MCF 10A (cell line): ENCODE measurements around the gene ANKRD49. TPM values are rescaled to one million over a fixed set of nuclear protein-coding genes. Genes with fewer than 3 reads are reported as not detected.

Experiments used
- BruUV-seq: library from RNA; stranded (reverse); fragments of 400-500 nt; replicated peaks from 2 replicates; lab custom pipeline; 2021; lab: Mats Ljungman, UMichigan
- CTCF ChIA-PET: fragments of 300-600 bp; sonication (Branson Sonifier 250); formaldehyde crosslinking; extraction: SDS; loops from one replicate; lab custom pipeline; 2021; ENCODE audit warnings: antibody characterized with exemption, inconsistent platforms; lab: Yijun Ruan, JAX
- POLR2A ChIA-PET: fragments of 300-600, 350-650 bp; sonication (Branson Sonifier 250); formaldehyde crosslinking; extraction: SDS; loops from one replicate; lab custom pipeline; 2020; ENCODE audit warnings: antibody characterized with exemption, inconsistent platforms; lab: Yijun Ruan, JAX
- DNase-seq: peaks from one replicate; pipeline ENCODE4 v3.0.0-alpha.2; 2018; ENCODE audit not compliant: unreplicated experiment
- H3K27ac Mint-ChIP-seq: one replicate; pipeline ENCODE4 v1.8.0; 2022; ENCODE audit warnings: mild to moderate bottlenecking, low read depth, mixed read lengths; ENCODE audit not compliant: unreplicated experiment
- H3K27me3 Mint-ChIP-seq: one replicate; pipeline ENCODE4 v1.8.0; 2022; ENCODE audit warnings: mixed read lengths; ENCODE audit not compliant: insufficient read depth, unreplicated experiment
- H3K36me3 Mint-ChIP-seq: one replicate; pipeline ENCODE4 v1.8.0; 2022; ENCODE audit warnings: mild to moderate bottlenecking, moderate library complexity, mixed read lengths; ENCODE audit not compliant: insufficient read depth, unreplicated experiment
- H3K4me1 Mint-ChIP-seq: one replicate; pipeline ENCODE4 v1.8.0; 2022; ENCODE audit warnings: mixed read lengths; ENCODE audit not compliant: insufficient read depth, unreplicated experiment
- H3K4me3 Mint-ChIP-seq: one replicate; pipeline ENCODE4 v1.8.0; 2022; ENCODE audit warnings: mild to moderate bottlenecking, moderate library complexity, mixed read lengths; ENCODE audit not compliant: unreplicated experiment
- H3K9me3 Mint-ChIP-seq: one replicate; pipeline ENCODE4 v1.8.0; 2022; ENCODE audit warnings: mixed read lengths; ENCODE audit not compliant: unreplicated experiment
- intact Hi-C: fragments of 100-400 bp; cut with micrococcal nuclease; formaldehyde crosslinking; loops from 2 replicates; pipeline ENCODE4 v1.14.1; 2022
- total RNA-seq: library from RNA; stranded (reverse); gene quantifications from 2 replicates; pipeline ENCODE4 v1.2.3, GENCODE V29; 2022
- TF ChIP-seq, protein P1 (sequence below): fragments of 200-600 bp; IDR thresholded peaks from one replicate; pipeline ENCODE4 v1.8.0; 2022; ENCODE audit warnings: antibody characterized with exemption, mild to moderate bottlenecking; ENCODE audit not compliant: unreplicated experiment

The ANKRD49 gene
- total RNA-seq, 1 experiment from 2014 or later: 9.7 TPM

GRCh38 chr11:94486068-94486467 is 7.7 kb upstream of the ANKRD49 start:
- Mint-ChIP-seq H3K36me3 (peaks cover 63% of the 10 kb centered on the region), H3K4me1 (peaks cover 5% of the 10 kb centered on the region), H3K27me3 (no peaks in the 10 kb centered on the region), H3K4me3 (no peak overlapping the region), H3K27ac (no peak overlapping the region), H3K9me3 (no peaks in the 10 kb centered on the region)
- ChIA-PET CTCF (interaction anchor here (0.7 to 0.8 kb wide), 2 partner anchors 29 to 1954 kb away, joined by 3 to 4 read pairs; no protein-coding TSS in a partner anchor), POLR2A (interaction anchor here (0.7 kb wide), 1 partner anchor 543 kb away, joined by 4 read pairs; no protein-coding TSS in a partner anchor)
- no TSS peak for BruUV-seq
- TF ChIP-seq, protein P1, sequence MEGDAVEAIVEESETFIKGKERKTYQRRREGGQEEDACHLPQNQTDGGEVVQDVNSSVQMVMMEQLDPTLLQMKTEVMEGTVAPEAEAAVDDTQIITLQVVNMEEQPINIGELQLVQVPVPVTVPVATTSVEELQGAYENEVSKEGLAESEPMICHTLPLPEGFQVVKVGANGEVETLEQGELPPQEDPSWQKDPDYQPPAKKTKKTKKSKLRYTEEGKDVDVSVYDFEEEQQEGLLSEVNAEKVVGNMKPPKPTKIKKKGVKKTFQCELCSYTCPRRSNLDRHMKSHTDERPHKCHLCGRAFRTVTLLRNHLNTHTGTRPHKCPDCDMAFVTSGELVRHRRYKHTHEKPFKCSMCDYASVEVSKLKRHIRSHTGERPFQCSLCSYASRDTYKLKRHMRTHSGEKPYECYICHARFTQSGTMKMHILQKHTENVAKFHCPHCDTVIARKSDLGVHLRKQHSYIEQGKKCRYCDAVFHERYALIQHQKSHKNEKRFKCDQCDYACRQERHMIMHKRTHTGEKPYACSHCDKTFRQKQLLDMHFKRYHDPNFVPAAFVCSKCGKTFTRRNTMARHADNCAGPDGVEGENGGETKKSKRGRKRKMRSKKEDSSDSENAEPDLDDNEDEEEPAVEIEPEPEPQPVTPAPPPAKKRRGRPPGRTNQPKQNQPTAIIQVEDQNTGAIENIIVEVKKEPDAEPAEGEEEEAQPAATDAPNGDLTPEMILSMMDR: no peak
- no peak for DNase-seq
- intact Hi-C loops: no loop called here

GRCh38 chr11:94494126-94494680 is 419 bp downstream of the ANKRD49 start:
- H3K27me3 Mint-ChIP-seq: no peaks in the 10 kb centered on the region
- no peaks in the 10 kb centered on the region for H3K9me3 Mint-ChIP-seq
- TSS peak; percentile 56 for BruUV-seq
- intact Hi-C loops: no loop called here
- ChIA-PET CTCF (interaction anchor here (0.6 kb wide), 1 partner anchor 399 kb away, joined by 3 read pairs; no protein-coding TSS in a partner anchor), POLR2A (interaction anchor here (0.6 to 2.2 kb wide), 11 partner anchors 11 to 755 kb away, joined by 3 to 7 read pairs (median 3); partner anchors contain the start of genes C11orf54 and TAF1D)
- no peaks in the 10 kb centered on the region for H3K4me1 Mint-ChIP-seq
- H3K36me3 Mint-ChIP-seq: peaks cover 31% of the 10 kb centered on the region
- TF ChIP-seq, protein P1: no peak
- H3K4me3 Mint-ChIP-seq: peak overlapping the region; percentile 94
- no peak for DNase-seq
- peak overlapping the region; percentile 96 for H3K27ac Mint-ChIP-seq

DNA sequence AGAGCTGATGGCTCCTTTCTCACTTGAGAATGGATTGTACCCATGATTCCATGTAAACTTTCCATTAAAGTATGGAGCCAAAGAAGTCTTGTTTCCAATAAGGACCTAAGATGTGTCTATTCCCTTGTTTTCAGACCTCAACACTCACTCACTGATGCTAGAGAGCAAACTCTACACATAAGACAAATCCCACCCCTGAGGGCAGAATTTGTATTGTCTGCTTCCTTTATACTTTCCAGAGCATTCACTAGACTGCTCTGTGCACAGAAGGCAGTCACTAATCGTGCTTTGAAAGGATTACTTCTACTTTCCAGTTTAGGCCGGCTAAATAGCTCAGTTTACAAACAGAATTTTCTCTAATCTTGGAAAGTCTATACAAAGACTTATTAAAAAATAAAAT is 6.4 kb downstream of the ANKRD49 start:
- Mint-ChIP-seq H3K9me3 (no peaks in the 10 kb centered on the region), H3K27ac (no peak overlapping the region), H3K4me1 (no peaks in the 10 kb centered on the region), H3K27me3 (no peaks in the 10 kb centered on the region), H3K4me3 (no peak overlapping the region), H3K36me3 (peaks cover 32% of the 10 kb centered on the region)
- ChIA-PET POLR2A (interaction anchor here (0.6 kb wide), 1 partner anchor 1460 kb away, joined by 3 read pairs; no protein-coding TSS in a partner anchor), CTCF (interaction anchor here (3.4 kb wide), 1 partner anchor 604 kb away, joined by 24 read pairs; no protein-coding TSS in a partner anchor)
- BruUV-seq: no TSS peak
- intact Hi-C loops: loop anchor here (5.0 kb wide), 1 partner anchor 1268 kb away; no protein-coding TSS in a partner anchor
- TF ChIP-seq, protein P1: no peak
- no peak for DNase-seq

DNA sequence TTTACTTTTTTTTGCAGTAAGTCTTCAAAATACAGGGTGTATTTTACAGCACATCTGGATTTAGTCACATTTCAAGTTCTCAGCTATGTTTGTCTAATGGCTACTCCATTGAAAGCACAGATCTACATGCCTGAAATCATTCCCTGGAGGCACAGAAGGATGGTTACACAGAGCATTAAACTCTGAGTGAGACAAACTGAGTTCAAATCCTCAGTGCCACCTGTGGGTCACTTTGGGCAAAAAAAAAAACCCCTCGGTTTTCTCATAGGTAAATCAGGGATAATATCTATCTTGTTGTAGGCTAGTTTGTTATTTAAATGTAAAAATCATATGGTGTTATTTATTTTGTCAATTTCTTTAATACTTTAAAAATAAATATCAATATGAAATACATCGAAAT is 7.7 kb downstream of the ANKRD49 start:
- TF ChIP-seq, protein P1: no peak
- intact Hi-C loops: loop anchor here (5.0 kb wide), 1 partner anchor 1269 kb away; no protein-coding TSS in a partner anchor
- Mint-ChIP-seq H3K36me3 (peaks cover 32% of the 10 kb centered on the region), H3K4me1 (no peaks in the 10 kb centered on the region), H3K27me3 (no peaks in the 10 kb centered on the region), H3K4me3 (no peak overlapping the region), H3K9me3 (no peaks in the 10 kb centered on the region), H3K27ac (no peak overlapping the region)
- POLR2A ChIA-PET: interaction anchor here (0.6 to 1.0 kb wide), 5 partner anchors 8 to 345 kb away, joined by 3 to 5 read pairs (median 4); partner anchors contain the start of genes ANKRD49 and MRE11
- no peak for DNase-seq
- CTCF ChIA-PET: interaction anchor here (0.6 to 3.4 kb wide), 10 partner anchors 15 to 1468 kb away, joined by 3 to 24 read pairs (median 4); no protein-coding TSS in a partner anchor
- no TSS peak for BruUV-seq
